ENCODE results near the gene GNAT1. TPM values are rescaled to one million over a fixed set of nuclear protein-coding genes. Genes with fewer than 3 reads are reported as not detected.

Gene GNAT1
- total and polyA plus RNA-seq, 2 of the 13 experiments (the other 11 are each of a cell fraction or from before 2014, with no cell fraction given), result 0.15 TPM; not detected in 1

DNA sequence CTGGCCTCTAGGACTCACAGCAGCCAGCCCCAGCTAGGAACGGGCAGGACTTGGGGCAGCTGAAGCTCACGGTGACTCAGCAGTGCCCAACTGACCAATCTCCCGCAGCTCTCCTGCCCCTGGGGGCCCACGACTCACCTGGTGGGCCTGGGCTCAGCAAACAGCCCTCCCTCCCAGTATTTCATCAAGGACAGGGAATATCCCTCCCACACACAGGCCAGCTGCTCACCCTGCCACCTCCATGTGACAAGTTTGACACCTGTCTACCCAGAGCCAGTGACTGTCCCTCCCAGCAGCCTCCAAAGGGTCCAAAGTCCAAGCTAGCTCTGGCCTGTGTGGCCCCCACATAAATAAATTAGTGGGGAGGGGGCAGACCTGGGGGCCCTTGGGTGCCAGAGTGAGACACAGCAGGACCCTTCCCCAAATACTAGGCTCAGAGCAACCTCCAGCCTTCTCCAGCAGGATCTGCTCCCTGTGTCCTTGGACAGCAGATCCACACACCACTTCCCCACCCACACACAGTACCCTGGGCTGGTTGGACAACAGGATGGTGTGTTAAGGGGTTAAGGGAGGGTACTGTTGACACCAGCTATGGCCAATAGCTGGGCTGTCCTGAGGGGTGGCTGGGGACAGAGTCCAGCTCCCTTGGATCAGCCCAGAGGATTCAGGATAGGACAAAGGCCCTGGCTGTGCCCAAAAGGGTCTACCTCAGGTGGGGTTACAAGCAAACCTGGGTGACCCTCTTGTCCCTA is 4.3 kb downstream of the GNAT1 start (continued):
- TF ChIP-seq ZSCAN5A (CRISPR knock-in tag; IDR thresholded peaks at IDR 0.05; ENCODE audit: borderline replicate concordance), result peak; percentile 90; the same call in 1 of the 2 replicates
- no peak for TF ChIP-seq AFF4 (CRISPR knock-in tag; IDR thresholded peaks at IDR 0.05)
- no peak for TF ChIP-seq ZNF576 (CRISPR knock-in tag; IDR thresholded peaks at IDR 0.05)
- no peak for TF ChIP-seq ZNF260 (CRISPR knock-in tag; IDR thresholded peaks at IDR 0.05; ENCODE audit: borderline replicate concordance, low read depth)
- no peak for TF ChIP-seq ZNF20 (CRISPR knock-in tag; IDR thresholded peaks at IDR 0.05)
- peak; percentile 22 for TF ChIP-seq CEBPG (CRISPR knock-in tag; IDR thresholded peaks at IDR 0.05)
- no peak; the same call in 1 of the 2 replicates for TF ChIP-seq FLYWCH1 (CRISPR knock-in tag; IDR thresholded peaks at IDR 0.05)
- no peak for TF ChIP-seq SRSF9 (IDR thresholded peaks at IDR 0.05; ENCODE audit: borderline replicate concordance, insufficient read depth, low read depth, low read length, poor library complexity, severe bottlenecking)
- peak; percentile 70; the same call in 1 of the 2 replicates for TF ChIP-seq ZNF552 (CRISPR knock-in tag; IDR thresholded peaks at IDR 0.05; ENCODE audit: borderline replicate concordance)
- peak; percentile 73 for TF ChIP-seq ZBTB20 (CRISPR knock-in tag; IDR thresholded peaks at IDR 0.05; ENCODE audit: borderline replicate concordance, low read depth)
- TF ChIP-seq SUZ12 (IDR thresholded peaks at IDR 0.05; ENCODE audit: low read depth, low read length), result no peak
- TF ChIP-seq, protein P1, sequence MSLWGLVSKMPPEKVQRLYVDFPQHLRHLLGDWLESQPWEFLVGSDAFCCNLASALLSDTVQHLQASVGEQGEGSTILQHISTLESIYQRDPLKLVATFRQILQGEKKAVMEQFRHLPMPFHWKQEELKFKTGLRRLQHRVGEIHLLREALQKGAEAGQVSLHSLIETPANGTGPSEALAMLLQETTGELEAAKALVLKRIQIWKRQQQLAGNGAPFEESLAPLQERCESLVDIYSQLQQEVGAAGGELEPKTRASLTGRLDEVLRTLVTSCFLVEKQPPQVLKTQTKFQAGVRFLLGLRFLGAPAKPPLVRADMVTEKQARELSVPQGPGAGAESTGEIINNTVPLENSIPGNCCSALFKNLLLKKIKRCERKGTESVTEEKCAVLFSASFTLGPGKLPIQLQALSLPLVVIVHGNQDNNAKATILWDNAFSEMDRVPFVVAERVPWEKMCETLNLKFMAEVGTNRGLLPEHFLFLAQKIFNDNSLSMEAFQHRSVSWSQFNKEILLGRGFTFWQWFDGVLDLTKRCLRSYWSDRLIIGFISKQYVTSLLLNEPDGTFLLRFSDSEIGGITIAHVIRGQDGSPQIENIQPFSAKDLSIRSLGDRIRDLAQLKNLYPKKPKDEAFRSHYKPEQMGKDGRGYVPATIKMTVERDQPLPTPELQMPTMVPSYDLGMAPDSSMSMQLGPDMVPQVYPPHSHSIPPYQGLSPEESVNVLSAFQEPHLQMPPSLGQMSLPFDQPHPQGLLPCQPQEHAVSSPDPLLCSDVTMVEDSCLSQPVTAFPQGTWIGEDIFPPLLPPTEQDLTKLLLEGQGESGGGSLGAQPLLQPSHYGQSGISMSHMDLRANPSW (CRISPR knock-in tag; IDR thresholded peaks at IDR 0.05; ENCODE audit: borderline replicate concordance), result no peak; the same call in 1 of the 2 replicates
- TF ChIP-seq, protein P2, sequence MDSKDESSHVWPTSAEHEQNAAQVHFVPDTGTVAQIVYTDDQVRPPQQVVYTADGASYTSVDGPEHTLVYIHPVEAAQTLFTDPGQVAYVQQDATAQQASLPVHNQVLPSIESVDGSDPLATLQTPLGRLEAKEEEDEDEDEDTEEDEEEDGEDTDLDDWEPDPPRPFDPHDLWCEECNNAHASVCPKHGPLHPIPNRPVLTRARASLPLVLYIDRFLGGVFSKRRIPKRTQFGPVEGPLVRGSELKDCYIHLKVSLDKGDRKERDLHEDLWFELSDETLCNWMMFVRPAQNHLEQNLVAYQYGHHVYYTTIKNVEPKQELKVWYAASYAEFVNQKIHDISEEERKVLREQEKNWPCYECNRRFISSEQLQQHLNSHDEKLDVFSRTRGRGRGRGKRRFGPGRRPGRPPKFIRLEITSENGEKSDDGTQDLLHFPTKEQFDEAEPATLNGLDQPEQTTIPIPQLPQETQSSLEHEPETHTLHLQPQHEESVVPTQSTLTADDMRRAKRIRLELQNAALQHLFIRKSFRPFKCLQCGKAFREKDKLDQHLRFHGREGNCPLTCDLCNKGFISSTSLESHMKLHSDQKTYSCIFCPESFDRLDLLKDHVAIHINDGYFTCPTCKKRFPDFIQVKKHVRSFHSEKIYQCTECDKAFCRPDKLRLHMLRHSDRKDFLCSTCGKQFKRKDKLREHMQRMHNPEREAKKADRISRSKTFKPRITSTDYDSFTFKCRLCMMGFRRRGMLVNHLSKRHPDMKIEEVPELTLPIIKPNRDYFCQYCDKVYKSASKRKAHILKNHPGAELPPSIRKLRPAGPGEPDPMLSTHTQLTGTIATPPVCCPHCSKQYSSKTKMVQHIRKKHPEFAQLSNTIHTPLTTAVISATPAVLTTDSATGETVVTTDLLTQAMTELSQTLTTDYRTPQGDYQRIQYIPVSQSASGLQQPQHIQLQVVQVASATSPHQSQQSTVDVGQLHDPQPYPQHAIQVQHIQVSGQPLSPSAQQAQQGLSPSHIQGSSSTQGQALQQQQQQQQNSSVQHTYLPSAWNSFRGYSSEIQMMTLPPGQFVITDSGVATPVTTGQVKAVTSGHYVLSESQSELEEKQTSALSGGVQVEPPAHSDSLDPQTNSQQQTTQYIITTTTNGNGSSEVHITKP (CRISPR knock-in tag; IDR thresholded peaks at IDR 0.05; ENCODE audit: low read depth), result peak; percentile 63; the same call in 1 of the 2 replicates
- no peak for TF ChIP-seq ZNF672 (CRISPR knock-in tag; IDR thresholded peaks at IDR 0.05)

Measured in HepG2 (cell line).